GM21526 (cell line): ENCODE results near the gene PDLIM4.

Experiments used
- ATAC-seq: cut with Tn5 transposase; IDR thresholded peaks from one replicate; pipeline ENCODE4 v1.9.1; 2021; ENCODE audit warnings: moderate library complexity; ENCODE audit not compliant: unreplicated experiment, low FRiP score

Gene PDLIM4, protein sequence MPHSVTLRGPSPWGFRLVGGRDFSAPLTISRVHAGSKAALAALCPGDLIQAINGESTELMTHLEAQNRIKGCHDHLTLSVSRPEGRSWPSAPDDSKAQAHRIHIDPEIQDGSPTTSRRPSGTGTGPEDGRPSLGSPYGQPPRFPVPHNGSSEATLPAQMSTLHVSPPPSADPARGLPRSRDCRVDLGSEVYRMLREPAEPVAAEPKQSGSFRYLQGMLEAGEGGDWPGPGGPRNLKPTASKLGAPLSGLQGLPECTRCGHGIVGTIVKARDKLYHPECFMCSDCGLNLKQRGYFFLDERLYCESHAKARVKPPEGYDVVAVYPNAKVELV

GRCh38 chr5:132257131-132258101 lies at the start of gene PDLIM4:
Gene PDLIM4 (plus strand): TSS chr5:132257696. CDS start chr5:132257735, 39 bp downstream.
- ATAC-seq, result no peak

GRCh38 chr5:132207778-132208177 lies 49.7 kb upstream of the PDLIM4 start:
- no peak for ATAC-seq

- ATAC-seq, result no peak
These were observed 48.4 kb upstream of the PDLIM4 start for GRCh38 chr5:132209131-132209530.

DNA sequence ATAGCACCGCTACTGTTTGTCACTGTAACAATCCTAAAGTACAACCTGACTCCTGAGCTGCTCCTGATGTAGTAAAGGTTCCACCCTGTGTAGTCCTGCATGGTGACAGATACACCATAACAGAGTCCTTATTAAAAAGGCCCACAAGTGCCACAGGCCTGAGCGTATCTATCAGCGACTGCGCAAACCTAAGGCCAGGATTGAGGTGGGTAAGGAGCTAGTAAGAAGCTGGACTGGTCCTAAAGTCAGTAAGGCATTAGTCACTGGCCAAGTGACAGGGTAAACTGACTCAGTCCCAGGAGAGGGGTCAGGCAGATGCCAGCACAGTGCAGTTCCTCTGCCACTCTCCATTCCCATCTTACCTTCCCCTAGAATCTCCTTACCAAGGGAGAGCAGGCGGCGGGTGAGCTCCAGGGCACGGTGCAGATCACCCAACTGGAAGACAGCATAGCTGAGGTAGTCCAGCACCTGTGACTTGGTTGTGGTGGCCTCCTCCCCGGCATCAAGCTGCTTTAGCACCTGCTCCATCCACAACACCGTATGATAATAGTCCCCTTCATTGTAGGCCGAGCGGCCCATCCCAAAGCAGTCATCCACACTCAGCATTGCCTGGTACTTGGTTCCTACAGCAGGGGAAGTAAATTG lies 47.5 kb upstream of the PDLIM4 start:
- no peak for ATAC-seq

DNA sequence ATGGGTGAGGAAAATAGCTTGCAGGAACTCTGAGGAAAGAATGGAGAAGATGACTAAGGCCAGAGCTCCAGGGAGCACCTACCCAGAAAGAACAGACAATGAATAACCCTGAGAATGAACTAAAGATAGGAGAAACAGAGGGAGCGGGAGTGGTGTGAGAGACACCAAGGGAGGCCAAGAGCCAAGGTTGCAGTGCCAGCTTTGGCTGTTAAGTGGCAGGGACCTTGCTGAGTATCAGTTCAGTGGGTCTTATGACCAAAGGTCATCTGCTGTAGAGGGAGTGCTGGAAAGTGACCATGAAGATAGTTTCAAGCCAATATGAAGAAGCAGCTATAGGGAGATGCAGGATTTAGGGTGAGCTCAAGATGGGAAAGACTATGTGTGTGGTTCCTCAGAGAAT lies 46.6 kb upstream of the PDLIM4 start:
- no peak for ATAC-seq

- ATAC-seq, result no peak
These were observed 45.7 kb upstream of the PDLIM4 start for GRCh38 chr5:132211787-132212186.

DNA sequence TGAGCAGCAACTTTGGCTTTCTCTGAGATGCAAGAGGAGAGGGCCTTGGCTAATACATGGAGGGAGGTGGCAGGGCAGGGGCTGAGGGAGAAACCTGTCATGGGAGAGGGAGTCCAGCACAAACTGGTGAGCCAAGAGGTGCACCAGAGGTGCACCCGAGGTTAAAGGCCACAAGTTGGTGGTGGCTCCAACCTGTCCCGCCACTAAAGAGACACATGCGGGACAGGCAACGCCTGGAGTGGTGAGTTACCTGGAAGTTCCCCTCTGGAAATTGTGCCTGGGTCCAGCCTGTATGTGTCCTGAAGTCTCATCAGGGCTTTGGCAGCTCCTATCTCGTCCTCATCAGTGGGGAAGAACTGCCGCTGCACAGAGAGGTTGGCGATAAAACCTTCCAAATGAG lies 43.8 kb upstream of the PDLIM4 start:
- no peak for ATAC-seq

DNA sequence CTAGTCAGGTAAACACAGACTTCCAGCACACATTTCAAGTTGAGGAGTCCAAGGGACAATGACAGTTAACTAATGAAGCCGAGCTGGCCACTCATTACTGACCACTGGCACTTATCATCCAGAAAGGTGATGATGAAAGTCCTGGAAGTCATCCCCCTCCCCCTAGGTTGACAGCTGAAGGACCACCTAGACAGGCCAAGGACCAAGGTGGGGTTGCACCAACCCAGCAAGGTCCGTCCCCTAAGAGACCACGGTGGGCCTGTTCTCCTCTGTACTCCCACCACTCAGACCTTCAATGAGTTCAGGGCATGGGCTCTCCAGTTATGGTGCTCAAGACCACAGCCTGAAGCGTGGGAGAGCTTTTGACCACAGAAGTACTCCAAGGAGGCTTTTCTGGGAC lies 43.0 kb upstream of the PDLIM4 start:
- no peak for ATAC-seq

- ATAC-seq, result no peak
These were observed 42.2 kb upstream of the PDLIM4 start for GRCh38 chr5:132215329-132215728.

GRCh38 chr5:132218321-132218720 lies 39.2 kb upstream of the PDLIM4 start:
- ATAC-seq, result no peak

DNA sequence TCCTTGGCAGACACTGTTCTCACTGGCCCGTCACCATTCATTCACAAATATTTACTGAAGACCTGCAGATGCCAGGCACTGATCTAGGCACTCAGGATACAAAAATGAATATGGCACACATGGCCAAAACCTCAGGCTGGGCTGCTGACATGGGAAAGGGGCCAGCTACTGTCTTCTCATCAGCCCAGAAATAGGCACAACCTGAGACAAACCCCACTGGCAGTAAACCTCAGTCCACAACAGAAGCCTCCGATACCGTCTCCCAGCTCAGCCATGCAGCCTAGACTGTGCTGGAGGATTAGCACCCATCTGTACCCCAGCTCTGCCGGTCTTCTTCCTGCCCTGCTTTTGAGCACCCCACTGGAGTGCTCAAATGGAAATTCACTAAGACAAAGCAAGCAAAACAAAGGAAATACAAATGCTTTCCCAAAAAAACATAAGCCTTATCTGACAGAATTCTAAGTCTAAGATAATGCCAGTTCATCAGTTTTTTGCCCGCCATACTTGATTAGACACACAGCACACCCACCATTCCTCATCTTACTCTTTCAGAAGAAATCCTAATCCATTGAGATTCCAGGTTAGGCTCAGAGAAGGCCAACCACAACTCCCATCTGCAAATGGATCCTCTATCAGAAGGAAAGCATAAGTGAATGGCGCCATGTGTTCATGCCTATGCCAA lies 38.1 kb upstream of the PDLIM4 start:
- ATAC-seq, result no peak

GRCh38 chr5:132219981-132220380 lies 37.5 kb upstream of the PDLIM4 start:
- ATAC-seq, result no peak

DNA sequence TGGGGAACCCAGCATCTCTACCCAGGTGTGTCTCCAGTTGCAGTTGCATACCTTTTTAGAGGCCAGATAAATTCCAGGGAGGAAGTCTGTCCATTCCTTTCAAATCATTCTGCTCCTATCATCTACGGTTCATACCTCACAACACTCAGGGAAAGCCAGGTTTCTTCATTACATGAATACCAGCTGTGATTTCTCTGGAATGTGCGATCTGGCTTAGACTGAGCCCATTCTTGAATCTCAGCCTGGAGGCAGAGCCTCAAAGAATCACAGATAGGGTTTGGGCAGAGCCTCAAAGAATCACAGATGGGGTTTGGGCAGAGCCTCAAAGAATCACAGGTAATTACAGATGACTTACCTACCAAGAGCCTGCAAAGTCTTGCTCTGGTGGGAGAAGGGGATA lies 37.0 kb upstream of the PDLIM4 start:
- no peak for ATAC-seq

- ATAC-seq, result peak; percentile 3
These were observed 35.5 kb upstream of the PDLIM4 start for GRCh38 chr5:132221781-132222648.

GRCh38 chr5:132222649-132223038 lies 34.9 kb upstream of the PDLIM4 start:
- peak; percentile 48 for ATAC-seq

GRCh38 chr5:132223861-132224260 lies 33.6 kb upstream of the PDLIM4 start:
- no peak for ATAC-seq

DNA sequence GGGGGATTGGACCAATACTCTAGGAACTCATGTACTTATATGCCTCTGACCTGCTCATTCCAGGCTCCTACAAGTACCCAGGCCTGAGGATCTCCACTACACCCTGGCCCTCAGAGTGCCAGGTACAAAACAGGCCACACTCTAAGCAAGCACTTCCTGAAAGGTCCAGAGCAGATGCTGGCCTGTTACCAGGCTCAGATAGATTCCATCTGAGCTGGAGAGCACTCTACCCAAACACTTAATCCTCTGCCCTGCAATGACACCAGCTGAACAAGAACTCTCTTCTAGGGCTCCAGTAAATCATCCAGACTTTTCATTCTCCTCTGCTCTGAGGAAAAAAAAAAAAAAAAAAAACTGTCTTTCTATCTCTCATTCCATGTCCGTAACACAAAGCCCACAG lies 32.8 kb upstream of the PDLIM4 start:
- ATAC-seq, result no peak

DNA sequence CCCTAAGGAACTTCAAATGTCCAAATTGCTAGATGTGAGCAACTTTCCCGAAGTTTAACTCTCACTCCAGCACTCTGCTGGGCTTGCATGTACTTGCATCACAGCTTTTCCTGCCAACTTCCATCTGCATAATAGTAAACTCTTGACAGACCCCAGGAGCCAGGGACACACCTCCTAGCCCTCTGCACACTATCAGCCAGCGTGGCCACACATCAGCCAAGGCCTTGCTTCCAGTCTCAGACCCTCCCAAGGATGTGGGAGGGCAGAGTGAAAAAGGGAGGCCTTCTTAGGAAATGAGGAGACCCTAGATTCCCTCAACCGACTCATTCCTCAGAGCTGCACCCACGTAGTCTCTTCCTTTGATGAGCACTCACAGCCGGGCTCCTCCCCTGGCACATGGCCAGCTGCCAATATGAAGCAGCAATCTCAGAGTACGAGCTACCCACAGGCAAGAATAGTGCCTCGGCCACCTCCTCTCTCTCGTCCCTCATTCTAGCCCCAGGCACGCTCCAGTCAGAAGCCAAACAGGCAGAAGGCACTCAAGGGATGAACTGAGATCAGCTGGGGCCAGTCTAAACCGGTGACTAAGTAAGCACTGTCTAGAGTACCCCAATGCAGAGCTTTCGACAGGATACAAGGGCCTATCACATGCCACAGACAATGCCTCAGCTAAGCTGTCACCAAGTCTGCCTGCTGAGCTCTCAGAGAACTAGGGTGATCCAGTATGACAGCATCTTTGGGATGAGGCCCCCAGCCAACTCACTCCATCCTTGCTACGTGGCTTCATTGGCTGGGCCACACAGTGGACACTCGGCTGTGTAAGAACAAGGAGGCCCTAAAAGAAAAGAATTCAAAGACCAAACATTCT lies 32.1 kb upstream of the PDLIM4 start:
- no peak for ATAC-seq
